CD4-positive, alpha-beta T cell treated with Interleukin-4 for 4 hours (primary cell): Measurements from ENCODE around the gene HMCN2.
"Not testable (repeated sequence)": the region's sequence is repeated elsewhere in the genome, so short reads cannot be mapped to it uniquely, and the experiment has no call there.

ENCODE experiments used
- DNase-seq: peaks from one replicate; pipeline ENCODE4 v3.0.0-alpha.2; 2020

The HMCN2 gene

DNA sequence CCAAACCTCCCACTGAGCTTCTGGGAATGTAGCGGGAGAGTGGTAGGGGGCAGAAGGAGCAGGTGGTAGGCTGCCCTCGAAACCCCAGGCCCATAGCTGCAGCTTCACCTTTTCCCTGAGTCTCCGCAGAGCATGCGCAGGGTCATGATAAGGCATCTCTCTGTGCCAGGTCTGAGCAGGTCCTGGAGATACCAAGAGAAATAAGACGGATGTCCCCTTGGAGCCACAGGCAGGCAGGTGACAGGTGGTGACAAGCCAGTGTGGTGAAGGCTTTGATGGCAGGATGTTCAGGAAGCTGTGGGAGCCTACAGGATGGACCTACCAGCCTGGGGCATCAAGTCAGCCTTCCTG lies 68.1 kb downstream of the HMCN2 start:
- no peak for DNase-seq

DNA sequence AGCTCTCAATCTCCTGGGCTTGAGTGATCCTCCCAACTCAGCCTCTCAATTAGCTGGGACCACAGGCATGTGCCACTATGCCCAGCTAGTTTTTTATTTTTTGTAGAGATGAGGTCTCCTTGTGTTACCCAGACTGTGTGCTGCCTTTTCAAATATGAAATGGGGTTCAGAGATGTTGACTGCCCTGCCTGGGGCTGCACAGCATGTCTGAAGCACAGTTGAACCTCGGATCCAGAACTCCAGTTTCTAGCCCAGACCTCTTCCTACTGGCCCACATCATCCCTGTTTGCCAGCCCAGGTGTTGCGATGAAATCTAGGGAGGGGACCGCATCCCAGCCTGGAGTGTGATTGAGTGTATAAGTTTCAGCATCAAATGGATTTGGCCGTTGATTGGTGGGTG lies 69.4 kb downstream of the HMCN2 start:
- no peak for DNase-seq

DNA sequence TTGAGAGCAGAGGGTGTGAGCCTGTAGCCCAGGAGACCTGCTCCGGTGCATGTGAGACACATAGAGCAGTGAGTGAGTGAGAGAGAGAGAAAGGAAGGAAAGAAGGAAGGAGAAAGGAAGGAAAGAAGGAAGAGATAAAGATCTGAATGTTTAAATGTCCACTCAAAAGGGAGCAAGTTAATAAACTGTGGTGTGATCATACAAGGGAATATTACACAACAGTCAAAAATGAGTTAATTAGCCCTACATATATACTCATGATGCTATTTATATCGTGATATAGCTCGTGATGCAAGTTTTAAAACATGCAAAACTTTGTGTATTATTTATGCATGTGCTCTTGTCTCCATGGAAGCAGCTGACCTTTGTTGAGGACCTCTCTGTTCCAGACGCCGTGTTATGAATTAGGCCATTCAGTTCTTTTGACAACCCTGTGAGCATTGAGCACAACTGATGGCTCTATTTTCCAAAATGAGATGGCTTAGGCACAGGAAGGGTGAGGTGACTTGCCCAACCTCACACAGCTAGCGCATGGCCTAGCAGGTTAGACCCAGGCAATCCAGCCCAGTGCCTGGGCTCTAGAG lies 70.6 kb downstream of the HMCN2 start:
- DNase-seq, result no peak

DNA sequence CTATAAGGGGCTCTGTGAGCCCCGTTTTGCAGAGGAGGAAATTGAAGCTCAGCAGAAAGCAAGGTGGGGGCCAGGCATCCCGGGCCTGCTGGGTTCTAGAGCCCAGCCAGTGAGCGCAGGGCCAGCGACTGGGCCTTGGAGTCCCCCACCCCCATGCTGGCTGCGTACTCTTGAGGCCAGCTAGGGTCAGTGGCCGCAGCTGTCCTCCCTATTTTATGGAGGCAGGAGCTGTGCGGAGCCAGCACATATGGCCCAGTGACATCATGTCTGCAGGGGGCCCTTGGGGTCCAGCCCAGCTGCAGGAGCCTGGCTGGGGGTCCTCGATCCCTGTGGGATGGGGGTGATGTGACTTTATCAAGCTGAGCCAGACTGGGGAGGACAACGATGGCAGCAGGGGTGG lies 71.3 kb downstream of the HMCN2 start:
- no peak for DNase-seq

DNA sequence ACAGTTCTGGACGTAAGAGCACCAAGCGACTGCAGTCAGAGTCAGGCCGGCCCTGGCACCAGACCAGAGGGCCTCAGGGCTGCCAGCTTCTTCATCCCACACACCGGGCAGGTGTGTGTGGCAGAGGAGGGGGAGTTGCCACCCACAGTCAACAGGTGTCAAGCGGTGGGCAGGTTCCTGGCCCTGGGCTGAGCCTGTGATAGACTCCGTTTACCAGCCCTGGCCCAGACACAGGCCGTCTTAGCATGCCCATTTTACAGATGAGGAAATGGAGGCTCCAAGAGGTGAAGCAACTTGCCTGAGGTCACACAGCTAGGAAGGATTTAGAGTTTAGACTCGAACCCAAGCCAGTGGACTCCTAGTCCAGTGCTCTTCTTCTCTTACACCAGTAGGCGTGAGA lies 71.8 kb downstream of the HMCN2 start:
- no peak for DNase-seq

DNA sequence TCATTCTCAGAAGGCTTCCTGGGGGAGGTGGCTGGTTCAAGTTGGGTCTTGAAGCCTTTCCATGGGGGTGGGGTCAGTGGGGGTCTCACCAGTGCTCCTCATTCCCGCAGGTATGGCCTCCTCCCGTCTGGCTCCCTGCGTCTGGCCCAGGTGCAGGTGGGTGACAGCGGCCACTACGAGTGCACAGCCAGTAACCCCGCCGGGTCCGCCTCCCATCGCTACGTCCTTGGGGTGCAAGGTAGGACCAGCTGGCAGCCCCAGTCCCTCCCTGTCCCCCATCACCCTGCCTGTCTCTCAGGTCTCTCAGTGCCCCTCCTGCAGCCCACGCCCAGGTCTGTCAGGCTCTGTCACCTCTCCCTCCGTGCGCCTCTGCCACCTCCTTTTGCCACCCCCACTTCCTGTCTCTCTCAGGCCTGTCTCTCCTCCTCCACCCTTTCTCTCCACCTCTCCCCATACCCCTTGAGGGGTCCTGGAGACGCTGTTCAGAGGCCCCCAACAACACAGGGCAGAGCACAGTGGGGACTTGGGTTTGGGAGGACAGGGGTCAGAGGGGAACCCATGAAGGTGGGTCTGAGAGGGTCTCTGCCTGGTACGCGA lies 72.3 kb downstream of the HMCN2 start:
- no peak for DNase-seq

DNA sequence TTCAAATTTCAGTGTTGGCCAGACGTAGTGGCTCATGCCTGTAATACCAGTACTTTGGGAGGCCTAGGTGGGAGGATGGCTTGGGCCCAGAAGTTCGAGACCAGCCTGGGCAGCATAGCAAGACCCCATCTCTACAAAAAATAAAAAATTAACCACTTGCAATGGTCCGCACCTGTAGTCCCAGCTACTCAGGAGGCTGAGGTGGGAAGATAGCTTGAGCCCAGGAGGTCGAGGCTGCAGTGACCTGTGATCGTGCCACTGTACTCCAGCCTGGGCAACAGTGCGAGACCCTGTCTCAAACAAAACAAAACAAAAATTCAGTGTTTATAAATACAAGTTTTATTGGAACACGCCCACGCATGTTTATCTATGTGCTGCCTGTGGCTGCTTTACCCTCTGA lies 73.3 kb downstream of the HMCN2 start:
- DNase-seq, result not testable (repeated sequence)

DNA sequence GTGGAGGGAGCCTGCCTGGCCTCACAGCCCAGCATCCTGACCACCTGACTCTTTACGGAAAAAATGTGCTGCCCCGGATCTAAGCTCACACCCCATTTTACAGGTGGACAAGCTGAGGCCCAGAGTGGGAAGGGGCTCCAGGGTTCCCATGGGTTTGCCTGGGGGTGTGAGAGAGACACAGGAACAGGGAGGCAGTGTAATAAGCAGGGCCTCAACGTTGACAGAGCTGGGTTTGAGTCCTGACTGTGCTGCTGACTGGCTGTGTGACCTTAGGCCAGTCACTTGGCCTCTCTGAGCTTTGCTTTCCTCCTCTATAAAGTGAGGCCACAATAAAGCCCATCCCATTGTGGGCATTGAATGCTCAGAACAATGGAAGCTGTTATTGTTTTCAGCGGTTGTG lies 73.7 kb downstream of the HMCN2 start:
- DNase-seq, result no peak

DNA sequence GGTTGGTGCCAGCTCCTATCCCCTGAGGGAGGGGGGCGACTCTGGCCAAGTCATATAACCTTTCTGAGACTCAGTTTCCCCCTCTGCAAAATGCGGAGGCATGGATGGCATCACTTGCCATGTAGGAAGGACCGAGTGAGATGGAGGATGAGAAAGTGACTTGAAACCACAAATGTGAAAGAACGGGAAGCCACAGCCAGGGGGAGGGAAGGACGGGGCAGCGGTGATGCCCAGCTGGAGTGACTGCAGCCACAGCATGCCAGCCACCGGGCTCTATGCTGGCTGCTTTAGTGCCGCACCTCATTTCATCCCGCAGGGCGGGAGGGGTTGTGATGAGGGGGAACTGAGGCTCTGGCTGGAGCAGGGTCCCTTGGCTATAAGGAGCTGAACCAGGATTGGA lies 74.5 kb downstream of the HMCN2 start:
- no peak for DNase-seq

DNA sequence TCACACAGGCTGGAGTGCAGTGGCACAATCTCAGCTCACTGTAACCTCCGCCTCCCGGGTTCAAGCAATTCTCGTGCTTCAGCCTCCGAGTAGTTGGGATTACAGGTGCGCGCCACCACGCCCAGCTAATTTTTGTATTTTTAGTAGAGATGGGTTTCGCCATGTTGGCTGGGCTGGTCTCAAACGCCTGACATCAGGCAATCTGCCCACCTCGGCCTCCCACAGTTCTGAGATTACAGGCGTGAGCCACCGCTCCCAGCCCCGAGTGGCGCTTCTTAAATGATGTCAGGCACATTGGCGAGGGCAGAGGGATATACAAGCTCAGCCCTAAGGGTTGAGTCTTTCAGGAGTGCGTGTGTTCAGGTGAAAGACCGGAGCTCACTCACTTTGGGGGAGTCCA lies 75.0 kb downstream of the HMCN2 start:
- not testable (repeated sequence) for DNase-seq

DNA sequence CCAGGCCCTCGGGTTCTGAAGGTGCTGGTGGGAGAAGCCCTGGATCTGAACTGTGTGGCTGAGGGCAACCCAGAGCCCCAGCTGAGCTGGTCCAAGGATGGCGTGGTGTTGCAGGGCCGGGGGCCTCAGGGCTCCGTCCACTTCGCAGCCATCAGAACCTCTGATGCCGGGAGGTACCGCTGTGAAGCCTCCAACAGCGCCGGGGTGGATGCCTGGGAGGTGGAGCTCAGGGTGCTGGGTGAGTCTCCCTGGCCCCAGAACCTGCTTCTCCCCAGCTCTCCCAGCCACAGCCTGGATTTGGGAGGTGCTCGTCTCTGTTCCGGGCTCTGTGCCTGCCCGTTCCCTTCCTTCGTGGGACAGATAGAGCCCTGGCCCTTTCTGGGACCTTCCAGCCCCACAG lies 75.6 kb downstream of the HMCN2 start:
- DNase-seq, result no peak

DNA sequence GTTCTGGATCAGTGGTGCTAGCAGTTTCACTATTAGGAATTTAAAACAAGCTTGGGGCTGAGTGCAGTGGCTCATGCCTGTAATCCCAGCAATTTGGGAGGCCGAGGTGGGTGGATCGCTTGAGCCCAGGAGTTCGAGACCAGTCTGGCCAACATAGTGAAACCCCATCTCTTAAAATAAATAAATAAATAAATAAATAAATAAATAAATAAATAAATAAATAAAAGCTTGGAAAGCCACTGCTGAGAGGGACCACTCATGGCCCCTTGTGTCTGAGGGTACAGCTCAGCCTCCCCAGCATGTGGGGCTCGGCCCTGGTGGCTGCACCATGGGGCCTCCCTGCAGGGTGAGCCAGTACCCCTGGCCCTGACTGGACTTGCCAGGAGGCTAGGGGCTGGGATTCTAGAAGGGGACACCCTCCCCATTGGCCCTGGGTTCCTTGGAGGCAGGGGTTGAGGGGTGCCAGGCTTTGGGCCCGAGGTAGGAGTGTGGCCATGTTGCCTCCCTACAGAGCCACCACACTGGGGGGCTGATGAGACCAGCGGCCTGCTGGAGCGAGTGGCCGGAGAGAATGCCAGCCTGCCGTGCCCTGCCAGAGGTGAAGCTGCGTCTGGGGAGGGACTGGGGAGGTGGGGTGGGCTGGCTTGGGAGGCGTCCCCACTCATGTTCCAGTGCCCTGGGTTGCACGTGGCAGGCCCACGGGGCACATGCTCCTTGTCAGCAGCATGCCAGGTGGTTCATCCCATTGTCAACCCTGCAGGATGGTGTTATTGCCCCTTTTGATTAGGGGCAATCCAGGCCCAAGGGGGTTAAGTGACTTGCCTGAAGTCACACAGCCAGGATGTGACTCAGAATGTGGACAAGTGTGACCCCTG lies 76.5 kb downstream of the HMCN2 start:
- no peak for DNase-seq

DNA sequence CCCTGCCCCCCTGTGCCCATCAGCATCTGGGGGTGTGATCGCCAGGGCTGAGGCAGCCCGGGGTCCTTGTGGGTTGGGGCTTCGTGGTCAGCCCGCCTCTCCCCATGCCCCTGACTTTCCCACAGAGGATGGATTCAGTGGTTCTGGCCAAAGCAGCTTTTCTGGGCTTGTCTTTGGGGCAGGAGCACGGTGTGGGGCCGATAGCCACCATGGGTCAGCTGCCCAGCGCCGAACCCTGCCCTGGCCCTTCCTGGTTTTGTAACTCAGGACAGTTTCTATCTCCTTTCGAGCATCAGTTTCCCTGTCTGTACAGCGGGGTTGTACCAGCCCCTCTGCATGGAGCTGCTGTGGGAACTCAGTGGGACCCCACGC lies 77.1 kb downstream of the HMCN2 start:
- DNase-seq, result no peak

DNA sequence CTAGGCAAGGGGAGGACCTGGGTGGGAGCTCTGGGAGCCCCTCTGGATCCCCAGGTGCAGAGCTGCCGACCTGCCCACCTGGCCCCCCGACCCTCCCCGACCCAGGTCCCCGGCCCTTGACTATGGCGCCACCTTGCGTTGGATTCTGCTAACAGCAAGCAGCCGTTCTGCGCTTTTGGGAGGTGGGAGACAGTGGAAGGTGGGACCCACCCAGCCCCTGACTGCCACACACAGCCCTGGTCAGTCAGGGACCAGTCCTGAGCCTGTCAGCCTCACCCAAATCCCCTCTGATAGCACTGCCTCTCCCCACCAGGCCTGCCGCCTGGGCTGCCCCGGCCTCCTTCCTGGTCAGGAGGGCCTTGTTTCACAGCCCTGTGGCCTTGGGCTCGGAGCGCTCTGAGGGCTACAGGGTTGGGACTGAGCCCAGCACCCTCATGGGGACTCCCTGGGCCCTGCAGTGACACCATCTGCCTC lies 77.9 kb downstream of the HMCN2 start:
- DNase-seq, result no peak

DNA sequence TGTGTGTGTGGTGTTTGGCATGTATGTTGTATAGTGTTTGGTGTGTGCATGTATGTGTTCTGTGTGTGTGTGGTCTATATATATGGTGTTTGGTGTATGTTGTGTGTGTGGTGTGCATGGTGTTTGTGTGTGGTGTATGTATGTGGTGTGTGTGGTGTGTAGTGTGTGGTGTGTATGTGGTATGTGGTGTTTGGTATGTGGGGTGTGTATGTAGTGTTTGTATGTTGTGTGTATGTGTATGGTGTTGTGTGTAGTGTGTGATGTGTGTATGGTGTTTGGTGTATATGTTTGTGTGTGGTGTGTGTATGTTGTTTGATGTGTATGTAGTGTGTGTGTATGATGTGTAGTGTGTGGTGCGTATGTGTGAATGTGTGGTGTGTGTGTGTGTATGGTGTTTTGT lies 78.8 kb downstream of the HMCN2 start:
- DNase-seq, result no peak

DNA sequence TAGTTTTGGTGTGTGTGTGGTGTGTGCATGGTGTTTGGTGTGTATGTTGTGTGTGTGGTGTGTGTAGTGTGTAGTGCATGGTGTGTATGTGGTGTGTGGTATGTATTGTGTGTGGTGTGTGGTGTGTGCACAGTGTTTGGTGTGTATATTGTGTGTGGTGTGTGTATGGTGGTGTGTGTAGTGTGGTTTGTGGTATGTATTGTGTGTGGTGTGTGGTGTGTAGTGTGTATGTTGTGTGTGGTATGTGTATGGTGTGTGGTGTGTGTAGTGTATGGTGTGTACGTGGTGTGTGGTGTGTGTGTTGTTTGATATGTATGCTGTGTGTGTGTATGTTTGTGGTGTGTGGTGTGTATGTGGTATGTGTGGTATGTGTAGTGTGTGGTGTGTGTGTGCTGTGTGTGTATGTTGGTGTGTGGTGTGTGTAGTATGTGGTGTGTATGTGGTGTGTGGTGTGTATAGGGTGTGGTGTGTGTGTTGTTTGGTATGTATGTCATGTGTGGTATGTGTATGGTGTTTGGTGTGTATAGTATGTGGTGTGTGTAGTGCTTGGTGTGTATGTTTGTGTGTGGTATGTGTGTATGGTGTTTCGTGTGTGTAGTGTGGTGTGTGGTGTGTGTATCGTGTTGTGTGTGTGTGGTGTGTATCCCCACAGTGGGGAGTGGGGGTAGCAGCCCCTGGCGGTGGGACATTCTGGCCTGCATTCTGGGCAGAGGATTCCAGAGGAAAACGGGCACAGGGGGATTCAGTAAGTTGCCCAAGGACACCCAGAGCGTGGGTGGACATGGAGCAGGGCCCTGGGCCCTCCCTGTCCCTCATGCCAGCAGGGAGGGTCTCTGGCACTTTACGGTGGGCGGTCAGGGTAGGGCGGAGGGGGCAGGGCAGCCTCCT lies 79.7 kb downstream of the HMCN2 start:
- DNase-seq, result no peak

DNA sequence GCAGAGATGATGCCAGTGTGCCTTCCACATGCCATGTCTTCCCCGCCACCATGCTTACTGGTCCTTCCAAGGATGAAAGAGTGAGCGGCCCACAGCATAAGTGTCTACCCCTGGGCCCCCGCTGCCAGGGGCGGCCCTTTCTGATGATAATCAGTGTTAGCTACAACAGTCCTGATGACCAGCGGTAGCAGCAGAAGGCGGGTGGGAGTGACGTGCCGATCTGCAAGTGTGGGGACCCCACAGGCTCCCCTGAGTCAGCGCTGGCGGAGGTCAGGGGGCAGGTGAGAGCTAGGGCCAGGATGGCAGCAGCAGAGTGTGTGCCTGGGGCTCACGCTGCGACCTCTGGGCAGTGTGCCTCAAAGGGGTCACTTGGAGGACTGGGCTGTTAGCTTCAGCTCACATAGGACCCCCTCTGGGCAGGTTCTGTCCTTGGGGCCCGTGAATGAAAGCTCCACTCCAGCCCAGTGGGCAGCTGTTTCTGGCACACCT lies 80.4 kb downstream of the HMCN2 start:
- no peak for DNase-seq

DNA sequence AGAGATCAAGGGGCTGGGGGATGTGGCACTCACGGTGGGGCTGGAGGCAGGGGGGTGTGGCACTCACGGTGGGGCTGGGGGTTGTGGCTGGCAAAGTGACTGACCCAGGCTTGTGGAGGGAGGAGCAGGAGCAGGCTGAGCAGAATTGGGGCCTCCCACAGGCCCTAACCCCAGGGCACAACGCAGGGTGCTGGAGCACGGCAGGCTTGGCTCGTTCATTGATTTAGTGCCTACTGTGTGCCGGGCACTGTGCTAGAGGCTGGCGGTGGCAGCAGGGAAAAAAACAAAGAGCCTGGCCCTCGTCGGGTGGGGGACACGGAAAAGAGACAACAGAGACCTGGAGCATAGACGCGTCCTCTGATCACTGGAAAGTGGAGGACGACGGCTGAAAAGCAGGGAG lies 80.9 kb downstream of the HMCN2 start:
- DNase-seq, result no peak

DNA sequence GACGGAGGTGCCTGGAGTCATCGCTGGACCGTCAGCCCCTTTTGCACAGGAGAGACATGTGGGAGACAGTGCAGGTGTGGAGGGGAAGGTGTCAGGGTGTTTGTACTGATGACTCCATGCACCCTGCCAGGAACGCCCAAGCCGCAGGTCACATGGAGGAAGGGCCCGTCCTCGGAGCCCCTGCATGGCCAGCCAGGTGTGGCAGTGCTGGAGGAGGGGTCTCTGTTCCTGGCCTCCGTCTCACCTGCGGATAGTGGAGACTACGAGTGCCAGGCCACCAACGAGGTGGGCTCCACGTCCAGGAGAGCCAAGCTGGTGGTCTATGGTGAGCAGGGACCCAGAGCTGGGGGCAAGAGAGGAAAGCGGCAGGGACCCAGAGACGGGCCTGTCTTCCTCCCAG lies 81.5 kb downstream of the HMCN2 start:
- no peak for DNase-seq

DNA sequence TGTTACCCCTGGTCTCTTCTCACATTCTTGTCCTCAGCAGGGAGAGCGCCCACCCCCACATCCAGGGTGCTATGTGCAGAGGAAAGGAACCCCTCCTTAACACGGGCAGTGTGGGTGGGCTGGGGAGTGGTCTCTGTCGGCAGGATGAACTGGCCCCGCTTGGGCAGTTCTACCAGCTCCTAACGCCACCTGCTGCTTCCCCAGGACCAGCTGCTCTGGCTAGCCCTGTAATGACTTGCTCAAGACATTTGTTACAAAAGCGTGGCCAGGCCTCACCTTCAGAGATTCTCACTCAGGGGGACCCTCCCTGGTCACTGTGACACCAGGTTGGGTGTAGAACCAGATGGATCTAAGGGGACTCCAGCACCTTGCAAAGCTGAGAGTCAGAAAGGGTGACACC lies 82.4 kb downstream of the HMCN2 start:
- no peak for DNase-seq

DNA sequence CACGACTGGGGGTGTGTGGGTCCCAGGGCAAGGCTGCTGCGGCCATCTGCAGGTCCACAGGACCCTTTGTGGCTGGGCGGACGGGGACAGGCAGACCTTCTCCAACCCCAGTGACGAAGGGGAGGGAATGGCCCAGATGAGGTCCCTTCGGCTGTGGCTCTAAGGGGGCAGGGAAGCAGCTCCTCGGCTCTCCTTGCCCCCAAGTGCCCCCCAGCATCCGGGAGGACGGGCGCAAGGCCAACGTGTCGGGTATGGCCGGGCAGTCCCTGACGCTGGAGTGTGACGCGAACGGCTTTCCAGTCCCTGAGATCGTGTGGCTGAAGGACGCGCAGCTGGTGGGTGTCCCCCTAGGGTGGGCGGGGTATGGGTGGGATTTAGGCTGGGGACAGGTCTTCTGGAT lies 82.8 kb downstream of the HMCN2 start:
- DNase-seq, result no peak

DNA sequence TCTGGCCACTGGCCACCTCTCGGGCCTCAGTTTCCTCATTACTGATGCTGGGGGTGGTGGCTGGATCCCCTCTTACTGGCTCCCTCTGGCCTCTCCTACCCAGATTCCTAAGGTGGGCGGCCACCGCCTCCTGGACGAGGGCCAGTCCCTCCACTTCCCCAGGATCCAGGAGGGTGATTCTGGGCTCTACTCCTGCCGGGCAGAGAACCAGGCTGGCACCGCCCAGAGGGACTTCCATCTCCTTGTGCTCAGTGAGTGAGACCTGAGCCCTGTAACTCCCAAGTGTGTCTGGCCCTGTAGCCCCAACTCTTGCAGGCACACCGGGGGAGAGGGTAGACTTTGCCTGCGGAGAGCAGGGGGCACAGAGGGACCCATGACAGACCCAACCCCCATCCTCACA lies 83.3 kb downstream of the HMCN2 start:
- DNase-seq, result no peak

DNA sequence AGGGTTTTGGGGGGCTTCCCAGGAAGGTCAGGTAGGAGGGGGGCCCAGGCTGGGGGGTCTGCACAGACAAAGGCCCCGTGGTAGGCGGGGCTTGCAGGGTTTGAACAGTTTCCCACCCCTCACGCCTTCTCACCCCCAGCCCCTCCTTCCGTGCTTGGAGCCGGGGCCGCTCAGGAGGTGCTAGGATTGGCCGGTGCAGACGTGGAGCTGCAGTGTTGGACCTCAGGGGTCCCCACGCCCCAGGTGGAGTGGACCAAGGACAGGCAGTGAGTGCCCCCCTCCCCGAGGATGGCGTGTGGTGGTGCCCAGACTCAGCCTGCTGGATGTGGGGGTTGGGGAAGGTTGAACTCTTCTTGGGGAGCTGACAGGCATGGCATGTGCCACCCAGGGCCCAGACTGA lies 83.8 kb downstream of the HMCN2 start:
- no peak for DNase-seq
